Forelimb muscle (tissue), 1 donor: ENCODE measurements around the gene NR1I2. TPM values are rescaled to one million over a fixed set of nuclear protein-coding genes. Genes with fewer than 3 reads are reported as not detected.

ENCODE experiments used
- DNase-seq: peaks from one replicate; pipeline ENCODE4 v3.0.0-alpha.2; 2013; ENCODE audit warnings: low read depth
- polyA plus RNA-seq: library from polyadenylated mRNA; unstranded; fragments of 120-200 nt; gene quantifications from one replicate; pipeline ENCODE4 v1.2.1, GENCODE V29; 2013; ENCODE audit not compliant: insufficient read length

The NR1I2 gene
- polyA plus RNA-seq, 1 donor, result 0.33 TPM

DNA sequence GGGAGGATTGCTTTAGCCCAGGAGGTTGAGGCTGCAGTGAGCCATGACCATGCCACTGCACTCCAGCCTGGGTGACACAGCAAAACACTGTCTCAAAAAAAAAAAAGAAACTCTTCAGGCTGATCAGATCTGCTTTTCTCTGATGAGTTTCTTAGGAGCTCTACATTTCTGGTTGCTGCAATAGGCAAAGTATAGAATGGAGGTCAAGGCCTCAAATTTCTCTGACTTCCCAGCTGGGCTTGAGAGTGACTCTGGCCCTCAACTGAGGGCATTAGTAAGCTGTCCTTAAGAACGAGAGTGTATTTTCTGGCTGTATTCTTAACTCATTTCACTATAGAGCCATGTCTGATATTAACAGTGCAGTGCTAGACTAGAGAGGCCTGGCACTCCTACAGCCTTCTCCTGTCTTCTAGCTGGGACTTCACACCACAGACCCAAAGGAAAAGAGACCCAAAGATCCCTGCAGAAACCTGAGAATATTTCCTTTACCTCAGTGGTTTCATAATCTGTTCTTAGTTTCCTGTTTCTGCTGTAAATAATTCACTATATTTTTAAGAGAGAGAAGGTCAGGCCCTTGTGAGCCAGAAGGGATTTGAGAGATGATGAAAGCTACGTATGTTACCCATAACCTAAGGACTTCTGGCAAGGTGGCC lies 2.0 kb upstream of the NR1I2 start:
- no peak for DNase-seq

DNA sequence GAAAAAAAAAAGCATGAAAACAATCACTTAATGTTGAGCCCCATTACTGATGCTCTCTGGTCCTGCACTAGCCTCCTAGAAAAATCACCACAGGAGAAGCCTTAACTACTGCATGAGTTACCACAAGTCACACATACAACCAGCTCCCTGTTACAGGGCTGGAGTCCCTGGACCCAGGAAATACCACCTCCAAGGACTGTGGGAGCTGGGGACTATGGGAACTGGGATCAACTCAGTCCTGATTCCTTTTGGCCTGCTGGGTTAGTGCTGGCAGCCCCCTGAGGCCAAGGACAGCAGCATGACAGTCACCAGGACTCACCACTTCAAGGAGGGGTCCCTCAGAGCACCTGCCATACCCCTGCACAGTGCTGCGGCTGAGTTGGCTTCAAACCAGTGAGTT lies 559 bp downstream of the NR1I2 start:
- no peak for DNase-seq

DNA sequence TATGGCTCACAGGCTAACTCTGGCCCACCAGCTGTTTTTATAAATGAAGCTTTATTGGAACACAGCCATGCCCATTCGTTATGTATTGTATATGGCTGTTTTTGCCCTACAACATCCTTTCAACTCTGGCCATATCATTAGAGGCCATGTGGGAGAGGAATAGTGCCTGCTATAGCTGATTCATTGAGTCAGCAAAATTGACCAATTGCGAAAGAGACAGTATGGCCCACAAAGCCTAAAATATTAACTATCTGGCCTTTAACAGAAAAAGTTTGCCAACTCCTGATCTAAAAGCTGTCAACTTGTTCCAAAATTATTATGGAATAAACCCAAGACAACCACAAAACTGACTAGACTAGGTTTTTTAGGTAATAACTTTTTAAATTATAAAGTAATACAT lies 1.4 kb downstream of the NR1I2 start:
- no peak for DNase-seq

DNA sequence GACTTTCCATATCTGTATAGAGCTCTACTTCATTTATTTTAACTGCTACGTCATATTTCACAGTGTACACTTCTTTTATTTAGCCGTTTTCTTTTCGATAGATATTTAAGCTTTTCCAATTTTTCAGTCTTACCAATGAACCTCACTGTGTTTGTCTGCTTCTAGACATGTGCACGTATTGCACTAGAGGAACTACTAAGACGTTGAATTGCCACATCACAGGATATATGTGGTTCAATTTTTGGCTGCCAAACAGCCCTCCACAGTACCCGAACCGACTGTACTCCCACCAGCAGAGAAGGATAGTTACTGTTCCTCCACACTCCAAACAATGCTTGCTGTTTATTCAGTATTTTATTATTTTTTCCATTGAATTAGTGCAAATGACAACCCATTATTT lies 2.0 kb downstream of the NR1I2 start:
- no peak for DNase-seq

DNA sequence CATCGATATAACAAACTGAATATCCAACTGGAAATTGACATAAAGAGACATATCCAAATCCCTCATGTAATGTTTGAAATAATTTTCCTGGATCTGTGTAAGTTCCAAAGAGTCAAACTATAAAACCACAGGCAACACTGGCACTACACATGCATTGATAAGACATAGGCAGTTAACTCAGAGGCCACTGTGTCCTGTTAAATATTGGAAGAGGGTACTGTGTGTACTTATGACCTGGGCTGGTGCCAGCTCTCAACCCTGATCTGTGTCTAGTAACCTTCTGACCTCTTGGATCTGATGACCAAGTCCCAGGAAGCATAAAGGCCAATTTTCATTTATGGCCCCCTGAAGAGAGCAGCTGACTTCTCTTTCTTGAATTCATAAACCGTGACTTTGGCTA lies 4.5 kb downstream of the NR1I2 start:
- no peak for DNase-seq

DNA sequence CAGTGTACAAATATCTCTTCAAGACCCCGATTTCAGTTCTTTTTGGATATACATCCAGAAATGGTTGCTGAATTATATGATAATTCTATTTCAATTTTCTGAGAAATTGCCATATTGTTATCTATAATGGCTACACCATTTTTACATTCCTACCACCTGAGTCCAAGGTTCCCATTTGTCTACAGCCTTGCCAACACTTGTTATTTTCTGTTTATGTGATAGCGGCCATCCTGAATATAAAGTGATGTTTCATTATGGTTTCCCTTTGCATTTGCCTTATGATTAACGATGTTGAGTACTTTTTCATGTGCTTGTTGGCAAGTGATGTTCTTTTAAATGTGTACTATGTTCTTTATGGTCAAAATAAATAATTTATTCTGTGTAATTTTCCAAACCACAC lies 8.5 kb downstream of the NR1I2 start:
- DNase-seq, result no peak

DNA sequence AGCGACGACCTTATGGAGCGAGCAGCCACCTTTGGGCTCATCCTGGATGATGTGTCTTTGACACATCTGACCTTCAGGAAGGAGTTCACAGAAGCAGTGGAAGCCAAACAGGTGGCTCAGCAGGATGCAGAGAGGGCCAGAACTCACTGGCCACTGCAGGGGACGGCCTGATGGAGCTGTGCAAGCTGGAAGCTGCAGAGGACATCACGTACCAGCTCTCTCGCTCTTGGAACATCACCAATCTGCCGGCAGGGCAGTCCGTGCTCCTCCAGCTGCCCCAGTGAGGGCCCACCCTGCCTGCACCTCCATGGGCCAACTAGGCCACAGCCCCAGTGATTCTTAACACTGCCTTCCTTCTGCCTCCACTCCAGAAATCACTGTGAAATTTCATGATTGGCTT lies 10.4 kb downstream of the NR1I2 start:
- no peak for DNase-seq

DNA sequence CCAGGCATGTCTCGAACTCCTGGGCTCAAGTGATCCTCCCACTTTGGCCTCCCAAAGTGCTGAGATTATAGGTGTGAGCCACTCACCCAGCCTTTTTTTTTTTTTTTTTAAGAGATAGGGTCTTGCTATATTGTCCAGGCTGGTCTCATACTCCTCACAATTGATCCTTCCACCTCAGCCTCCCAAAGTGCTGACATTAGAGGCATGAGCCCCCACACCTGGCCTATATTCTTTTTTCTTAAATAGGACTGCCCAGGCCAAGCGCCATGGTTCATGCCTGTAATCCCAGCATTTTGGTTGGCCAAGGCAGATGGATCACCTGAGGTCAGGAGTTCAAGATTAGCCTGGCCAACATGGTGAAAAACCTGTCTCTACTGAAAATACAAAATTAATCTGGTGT lies 12.5 kb downstream of the NR1I2 start:
- no peak for DNase-seq

DNA sequence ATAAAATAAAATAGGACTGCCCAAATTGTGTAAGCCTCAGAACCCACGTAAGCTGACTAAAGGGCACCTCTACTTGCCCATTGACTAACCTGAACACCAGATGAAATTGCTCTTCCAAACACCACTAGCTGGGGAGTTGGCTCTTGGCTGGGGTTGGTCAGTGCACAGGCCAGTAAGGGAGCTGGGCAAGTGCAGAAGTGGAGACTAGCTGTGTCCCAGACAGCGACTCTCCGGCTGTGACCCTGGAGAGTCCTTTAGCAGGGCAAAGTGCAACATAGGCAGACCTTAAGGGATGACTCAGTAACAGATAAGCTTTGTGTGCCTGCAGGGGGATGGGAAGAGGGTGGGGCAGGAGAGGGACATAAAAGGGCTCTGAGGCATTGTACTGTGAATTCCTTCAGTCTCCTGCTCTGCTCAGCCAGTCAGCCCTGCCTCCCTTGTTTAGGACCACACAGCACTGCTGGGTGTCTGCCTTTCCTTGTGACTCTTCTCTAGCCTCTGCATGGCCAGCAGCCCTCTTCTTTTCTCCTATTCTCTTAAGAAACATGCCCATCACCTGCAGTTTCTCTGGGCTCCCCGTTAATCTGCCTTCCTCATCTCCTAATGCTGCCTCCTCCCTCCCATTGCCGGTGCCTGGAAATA lies 13.2 kb downstream of the NR1I2 start:
- DNase-seq, result no peak

DNA sequence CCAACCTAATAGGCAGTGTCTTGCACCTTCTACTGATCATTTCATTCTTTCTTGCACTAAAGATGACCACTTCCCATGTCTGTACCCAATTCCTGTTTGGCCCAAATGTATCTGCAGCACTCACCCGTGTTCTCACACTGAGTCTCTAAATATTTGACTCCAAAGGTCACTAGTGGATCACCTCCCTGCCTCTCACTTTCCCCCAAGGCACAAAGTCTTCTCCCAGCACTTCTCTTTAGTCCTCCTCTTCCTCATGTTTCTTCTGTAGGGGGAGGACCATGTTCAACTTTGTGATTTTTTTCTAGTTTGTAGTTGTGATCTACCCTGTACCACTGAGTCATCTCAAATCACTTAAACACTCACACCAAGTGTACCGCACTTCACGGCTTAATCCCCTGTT lies 13.9 kb downstream of the NR1I2 start:
- DNase-seq, result no peak

- no peak for DNase-seq
Observed at GRCh38 chr3:119796368-119796767, 14.5 kb downstream of the NR1I2 start.

DNA sequence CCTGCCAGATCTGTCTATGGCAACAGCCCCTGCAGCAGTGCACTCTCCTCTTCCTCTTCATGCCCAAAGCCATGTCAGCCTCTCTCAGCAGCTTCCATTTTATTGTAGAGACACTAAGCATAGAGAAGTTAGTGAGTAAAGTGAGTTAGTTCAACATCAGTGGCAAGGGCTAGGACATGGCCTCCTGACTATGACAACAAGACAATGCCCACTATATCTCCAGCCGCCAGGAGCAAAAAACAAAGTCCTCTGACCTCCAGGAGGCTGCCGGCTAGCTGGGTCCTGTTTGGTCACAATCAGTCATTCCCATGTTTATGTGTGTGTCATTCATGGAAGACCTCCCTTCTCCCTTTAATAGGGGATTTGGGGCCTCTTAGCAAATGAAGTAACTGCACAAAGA lies 14.9 kb downstream of the NR1I2 start:
- no peak for DNase-seq

DNA sequence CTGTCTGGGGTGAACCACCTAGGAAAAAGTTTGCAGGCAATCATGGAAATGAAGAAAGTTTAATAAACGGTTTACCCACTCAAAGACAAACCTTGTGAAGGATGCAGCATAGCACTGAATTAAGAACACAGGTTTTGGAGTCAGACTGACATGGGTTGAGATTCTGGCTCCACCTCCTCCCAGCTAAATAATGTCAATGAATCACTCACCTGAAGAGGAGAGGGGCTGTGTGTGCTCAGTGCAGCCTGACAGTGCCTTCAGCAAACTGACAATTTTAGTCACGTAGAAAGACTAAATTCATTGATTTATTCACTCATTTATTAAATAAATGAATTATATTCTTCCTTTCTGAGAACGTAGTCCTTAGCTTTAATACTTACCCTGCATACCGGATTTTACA lies 18.9 kb downstream of the NR1I2 start:
- DNase-seq, result no peak

DNA sequence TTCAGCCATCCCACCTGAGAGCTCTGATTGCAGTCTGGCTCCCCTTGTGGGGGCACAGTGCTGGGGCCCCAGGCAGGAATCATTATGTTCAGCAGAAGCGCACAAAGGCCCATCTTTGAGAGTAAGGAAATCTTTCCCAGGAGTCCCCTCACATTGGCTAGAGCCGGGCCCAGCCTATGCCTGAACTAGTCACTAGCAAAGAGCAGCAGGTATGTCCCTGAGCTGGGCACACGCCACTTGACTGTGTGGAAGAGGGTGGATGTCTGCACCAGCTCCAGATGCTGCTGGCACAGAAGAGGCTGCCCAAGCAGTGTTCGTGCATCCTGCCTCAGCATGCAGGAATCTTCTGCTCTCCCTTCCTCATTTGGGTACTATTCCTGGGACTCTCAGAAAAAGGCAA lies 26.3 kb downstream of the NR1I2 start:
- no peak for DNase-seq

- no peak for DNase-seq
Observed at GRCh38 chr3:119808843-119809242, 26.9 kb downstream of the NR1I2 start.

- no peak for DNase-seq
Observed at GRCh38 chr3:119809249-119810017, 27.5 kb downstream of the NR1I2 start.

GRCh38 chr3:119810018-119810435 lies 28.1 kb downstream of the NR1I2 start:
- DNase-seq, result no peak

GRCh38 chr3:119812491-119813058 lies 30.7 kb downstream of the NR1I2 start:
- no peak for DNase-seq

DNA sequence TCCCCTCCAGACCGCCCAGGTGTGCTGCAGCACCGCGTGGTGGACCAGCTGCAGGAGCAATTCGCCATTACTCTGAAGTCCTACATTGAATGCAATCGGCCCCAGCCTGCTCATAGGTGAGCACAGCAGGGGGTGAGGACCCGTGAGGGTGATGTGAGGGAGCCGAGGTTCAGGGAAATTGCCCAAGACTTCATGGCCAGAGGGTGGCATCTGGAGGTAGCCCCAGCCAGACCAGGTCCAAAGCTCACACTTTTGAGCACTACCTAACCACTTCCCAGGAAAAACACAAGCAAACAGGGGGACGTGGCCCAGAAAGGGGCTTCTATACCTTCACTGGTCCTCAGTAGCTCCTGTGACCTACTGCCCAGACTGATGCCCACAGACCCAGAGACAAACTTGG lies 33.8 kb downstream of the NR1I2 start:
- no peak for DNase-seq

DNA sequence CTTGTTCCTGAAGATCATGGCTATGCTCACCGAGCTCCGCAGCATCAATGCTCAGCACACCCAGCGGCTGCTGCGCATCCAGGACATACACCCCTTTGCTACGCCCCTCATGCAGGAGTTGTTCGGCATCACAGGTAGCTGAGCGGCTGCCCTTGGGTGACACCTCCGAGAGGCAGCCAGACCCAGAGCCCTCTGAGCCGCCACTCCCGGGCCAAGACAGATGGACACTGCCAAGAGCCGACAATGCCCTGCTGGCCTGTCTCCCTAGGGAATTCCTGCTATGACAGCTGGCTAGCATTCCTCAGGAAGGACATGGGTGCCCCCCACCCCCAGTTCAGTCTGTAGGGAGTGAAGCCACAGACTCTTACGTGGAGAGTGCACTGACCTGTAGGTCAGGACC lies 35.2 kb downstream of the NR1I2 start:
- no peak for DNase-seq

DNA sequence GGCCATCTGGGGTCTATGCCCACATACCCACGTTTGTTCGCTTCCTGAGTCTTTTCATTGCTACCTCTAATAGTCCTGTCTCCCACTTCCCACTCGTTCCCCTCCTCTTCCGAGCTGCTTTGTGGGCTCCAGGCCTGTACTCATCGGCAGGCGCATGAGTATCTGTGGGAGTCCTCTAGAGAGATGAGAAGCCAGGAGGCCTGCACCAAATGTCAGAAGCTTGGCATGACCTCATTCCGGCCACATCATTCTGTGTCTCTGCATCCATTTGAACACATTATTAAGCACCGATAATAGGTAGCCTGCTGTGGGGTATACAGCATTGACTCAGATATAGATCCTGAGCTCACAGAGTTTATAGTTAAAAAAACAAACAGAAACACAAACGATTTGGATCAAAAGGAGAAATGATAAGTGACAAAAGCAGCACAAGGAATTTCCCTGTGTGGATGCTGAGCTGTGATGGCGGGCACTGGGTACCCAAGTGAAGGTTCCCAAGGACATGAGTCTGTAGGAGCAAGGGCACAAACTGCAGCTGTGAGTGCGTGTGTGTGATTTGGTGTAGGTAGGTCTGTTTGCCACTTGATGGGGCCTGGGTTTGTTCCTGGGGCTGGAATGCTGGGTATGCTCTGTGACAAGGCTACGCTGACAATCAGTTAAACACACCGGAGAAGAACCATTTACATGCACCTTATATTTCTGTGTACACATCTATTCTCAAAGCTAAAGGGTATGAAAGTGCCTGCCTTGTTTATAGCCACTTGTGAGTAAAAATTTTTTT lies 35.9 kb downstream of the NR1I2 start:
- DNase-seq, result no peak

GRCh38 chr3:119818937-119819336 lies 37.0 kb downstream of the NR1I2 start:
- no peak for DNase-seq
